CD4-positive, alpha-beta memory T cell (primary cell): ENCODE data around the gene HEATR3. TPM values are rescaled to one million over a fixed set of nuclear protein-coding genes. Genes with fewer than 3 reads are reported as not detected.
A peak's percentile ranks its signal among the peaks of the same experiment; 100 is the strongest.

Source experiments
- CTCF ChIA-PET: fragments of 350-600 bp; sonication (Branson Sonifier 250); formaldehyde crosslinking; loops from one replicate; lab custom pipeline; 2021; ENCODE audit warnings: inconsistent platforms; ENCODE audit not compliant: partially characterized antibody; lab: Charles Lee
- POLR2A ChIA-PET: fragments of 350-600 bp; sonication (Branson Sonifier 250); formaldehyde crosslinking; loops from one replicate; lab custom pipeline; 2021; ENCODE audit not compliant: partially characterized antibody; lab: Charles Lee
- DNase-seq, 5 donors: peaks; one replicate each; pipeline versions ENCODE4 v3.0.0 to v3.0.0-alpha.2; 2020 to 2022; ENCODE audit warnings: mixed read lengths in 1 of 5
- H3K27ac ChIP-seq: one replicate; pipeline ENCODE4 v1.7.0; 2013; ENCODE audit warnings: low read depth, low read length
- H3K27me3 ChIP-seq: 2 replicates; pipeline ENCODE4 v1.7.0; 2013; ENCODE audit warnings: mild to moderate bottlenecking, low read length, moderate library complexity; ENCODE audit not compliant: insufficient read depth
- H3K36me3 ChIP-seq: 2 replicates; pipeline ENCODE4 v1.7.0; 2013; ENCODE audit warnings: mild to moderate bottlenecking, low read length, moderate library complexity; ENCODE audit not compliant: insufficient read depth
- H3K4me1 ChIP-seq: 2 replicates; pipeline ENCODE4 v1.7.0; 2013; ENCODE audit warnings: mild to moderate bottlenecking, low read length, moderate library complexity; ENCODE audit not compliant: insufficient read depth
- H3K4me3 ChIP-seq, 2 donors: one replicate each; pipeline ENCODE4 v1.7.0; 2013; ENCODE audit warnings: low read length in 2 of 2, mild to moderate bottlenecking in 1 of 2
- H3K9me3 ChIP-seq, 2 donors: one replicate each; pipeline ENCODE4 v1.7.0; 2013; ENCODE audit warnings: low read length in 2 of 2, control low read depth in 1 of 2; ENCODE audit not compliant: control insufficient read depth in 1 of 2
- H3K27ac Mint-ChIP-seq, 7 donors: one replicate each; pipeline ENCODE4 v1.8.0; 2020 to 2021; ENCODE audit warnings: mixed read lengths in 7 of 7, mild to moderate bottlenecking in 6 of 7, inconsistent platforms in 3 of 7, moderate library complexity in 3 of 7
- H3K27me3 Mint-ChIP-seq, 2 donors: one replicate each; pipeline ENCODE4 v1.8.0; 2020 to 2021; ENCODE audit warnings: mixed read lengths in 2 of 2
- H3K36me3 Mint-ChIP-seq, 2 donors: one replicate each; pipeline ENCODE4 v1.8.0; 2020 to 2021; ENCODE audit warnings: mixed read lengths in 2 of 2, inconsistent platforms in 1 of 2, mild to moderate bottlenecking in 1 of 2
- H3K4me1 Mint-ChIP-seq, 4 donors: one replicate each; pipeline ENCODE4 v1.8.0; 2020 to 2021; ENCODE audit warnings: mixed read lengths in 4 of 4, mild to moderate bottlenecking in 1 of 4
- H3K4me3 Mint-ChIP-seq, 8 donors: one replicate each; pipeline ENCODE4 v1.8.0; 2020 to 2021; ENCODE audit warnings: mixed read lengths in 8 of 8, mild to moderate bottlenecking in 7 of 8, moderate library complexity in 6 of 8, inconsistent platforms in 3 of 8
- H3K9me3 Mint-ChIP-seq, 8 donors: one replicate each; pipeline ENCODE4 v1.8.0; 2020 to 2021; ENCODE audit warnings: mixed read lengths in 8 of 8, mild to moderate bottlenecking in 5 of 8, inconsistent platforms in 3 of 8, moderate library complexity in 1 of 8
- intact Hi-C: fragments of 100-400 bp; cut with micrococcal nuclease; formaldehyde crosslinking; loops from one replicate; pipeline ENCODE4 v1.15.1; 2023
- polyA plus RNA-seq, 2 donors: library from polyadenylated mRNA; unstranded; fragments of 300-500 nt; fragmentation: Illumina TruSeq; gene quantifications; one replicate each; pipeline ENCODE4 v1.2.3, GENCODE V29; 2021
- total RNA-seq, 2 experiments: library from RNA; stranded (reverse); gene quantifications; one replicate each; pipeline ENCODE4 v1.2.3, GENCODE V29; 2021

The HEATR3 gene
- total and polyA plus RNA-seq, 4 experiments from 2014 or later: 3.2 to 25.6 (median 13.1) TPM

GRCh38 chr16:50072730-50073129 is 7.0 kb downstream of the HEATR3 start:
- no peaks in the 10 kb centered on the region for H3K27me3 Mint-ChIP-seq
- H3K4me1 Mint-ChIP-seq: peaks cover 21 to 37% (median 31%) of the 10 kb centered on the region in 4 donors
- H3K4me3 Mint-ChIP-seq: no peak overlapping the region
- POLR2A ChIA-PET: no interaction called here
- no peak overlapping the region for H3K4me3 ChIP-seq
- peaks cover 19% of the 10 kb centered on the region for H3K36me3 ChIP-seq
- peaks cover 14% of the 10 kb centered on the region for H3K4me1 ChIP-seq
- H3K9me3 Mint-ChIP-seq: no peaks in the 10 kb centered on the region
- H3K36me3 Mint-ChIP-seq: peaks cover 29 to 46% of the 10 kb centered on the region in 2 donors
- intact Hi-C loops: no loop called here
- no peak overlapping the region for H3K27ac ChIP-seq
- peak overlapping the region in 5 of 7 donors; percentile 7 to 48 (median 29) for H3K27ac Mint-ChIP-seq
- no peak for DNase-seq
- H3K9me3 ChIP-seq: no peaks in the 10 kb centered on the region
- CTCF ChIA-PET: no interaction called here
- no peaks in the 10 kb centered on the region for H3K27me3 ChIP-seq

- ChIA-PET POLR2A (no interaction called here), CTCF (no interaction called here)
- Histone ChIP-seq H3K4me1 (no peaks in the 10 kb centered on the region), H3K27me3 (no peaks in the 10 kb centered on the region), H3K36me3 (peaks cover 29% of the 10 kb centered on the region), H3K27ac (no peak overlapping the region), H3K4me3 (no peak overlapping the region), H3K9me3 (no peaks in the 10 kb centered on the region)
- H3K27me3 Mint-ChIP-seq: no peaks in the 10 kb centered on the region
- peaks cover 50 to 61% of the 10 kb centered on the region in 2 donors for H3K36me3 Mint-ChIP-seq
- peaks cover 0 to 15% (median 4%) of the 10 kb centered on the region in 4 donors for H3K4me1 Mint-ChIP-seq
- H3K27ac Mint-ChIP-seq: peak overlapping the region in 2 of 7 donors; percentile 10 to 74
- no peaks in the 10 kb centered on the region for H3K9me3 Mint-ChIP-seq
- intact Hi-C loops: no loop called here
- no peak overlapping the region for H3K4me3 Mint-ChIP-seq
- DNase-seq: no peak
Observed at GRCh38 chr16:50079397-50080140, 13.8 kb downstream of the HEATR3 start.

GRCh38 chr16:50081428-50082018 is 15.8 kb downstream of the HEATR3 start:
- Histone ChIP-seq H3K27ac (no peak overlapping the region), H3K4me1 (no peaks in the 10 kb centered on the region), H3K9me3 (no peaks in the 10 kb centered on the region), H3K27me3 (no peaks in the 10 kb centered on the region), H3K36me3 (peaks cover 43% of the 10 kb centered on the region), H3K4me3 (no peak overlapping the region)
- H3K9me3 Mint-ChIP-seq: no peaks in the 10 kb centered on the region
- intact Hi-C loops: no loop called here
- no peak for DNase-seq
- H3K27me3 Mint-ChIP-seq: no peaks in the 10 kb centered on the region
- H3K27ac Mint-ChIP-seq: no peak overlapping the region
- CTCF ChIA-PET: no interaction called here
- H3K4me3 Mint-ChIP-seq: no peak overlapping the region
- peaks cover 0 to 15% (median 3%) of the 10 kb centered on the region in 4 donors for H3K4me1 Mint-ChIP-seq
- POLR2A ChIA-PET: interaction anchor here (0.6 kb wide), 1 partner anchor 115 kb away, joined by 6 read pairs; no protein-coding TSS in a partner anchor
- H3K36me3 Mint-ChIP-seq: peaks cover 60 to 75% of the 10 kb centered on the region in 2 donors

GRCh38 chr16:50083996-50084395 is 18.2 kb downstream of the HEATR3 start:
- Mint-ChIP-seq H3K9me3 (no peaks in the 10 kb centered on the region), H3K36me3 (peaks cover 59 to 73% of the 10 kb centered on the region in 2 donors), H3K27me3 (no peaks in the 10 kb centered on the region), H3K27ac (no peak overlapping the region), H3K4me1 (peaks cover 0 to 7% (median 2%) of the 10 kb centered on the region in 4 donors), H3K4me3 (no peak overlapping the region)
- Histone ChIP-seq H3K4me1 (no peaks in the 10 kb centered on the region), H3K27ac (no peak overlapping the region), H3K9me3 (no peaks in the 10 kb centered on the region), H3K36me3 (peaks cover 41% of the 10 kb centered on the region), H3K27me3 (no peaks in the 10 kb centered on the region), H3K4me3 (no peak overlapping the region)
- ChIA-PET CTCF (interaction anchor here (1.8 to 2.0 kb wide), 2 partner anchors 58 to 127 kb away, joined by 7 to 9 read pairs; partner anchors contain the start of gene CNEP1R1), POLR2A (interaction anchor here (0.8 kb wide), 1 partner anchor 77 kb away, joined by 3 read pairs; no protein-coding TSS in a partner anchor)
- intact Hi-C loops: no loop called here
- no peak for DNase-seq

- peaks cover 44% of the 10 kb centered on the region for H3K36me3 ChIP-seq
- Mint-ChIP-seq H3K9me3 (no peaks in the 10 kb centered on the region), H3K4me1 (no peaks in the 10 kb centered on the region), H3K27me3 (no peaks in the 10 kb centered on the region), H3K4me3 (no peak overlapping the region), H3K36me3 (peaks cover 52 to 70% of the 10 kb centered on the region in 2 donors), H3K27ac (peak overlapping the region in 1 of 7 donors; percentile 17)
- no peak for DNase-seq
- no peaks in the 10 kb centered on the region for H3K9me3 ChIP-seq
- no peak overlapping the region for H3K4me3 ChIP-seq
- POLR2A ChIA-PET: no interaction called here
- no peak overlapping the region for H3K27ac ChIP-seq
- no peaks in the 10 kb centered on the region for H3K4me1 ChIP-seq
- H3K27me3 ChIP-seq: no peaks in the 10 kb centered on the region
- intact Hi-C loops: no loop called here
- CTCF ChIA-PET: no interaction called here
Observed at GRCh38 chr16:50086176-50086575, 20.4 kb downstream of the HEATR3 start.

GRCh38 chr16:50088302-50088701 is 22.5 kb downstream of the HEATR3 start:
- ChIA-PET POLR2A (no interaction called here), CTCF (interaction anchor here (0.7 kb wide), 1 partner anchor 20 kb away, joined by 3 read pairs; no protein-coding TSS in a partner anchor)
- no peaks in the 10 kb centered on the region for H3K4me1 Mint-ChIP-seq
- peak overlapping the region in 2 of 7 donors; percentile 24 to 27 for H3K27ac Mint-ChIP-seq
- Histone ChIP-seq H3K27me3 (no peaks in the 10 kb centered on the region), H3K9me3 (no peaks in the 10 kb centered on the region), H3K36me3 (peaks cover 49% of the 10 kb centered on the region), H3K4me1 (no peaks in the 10 kb centered on the region), H3K27ac (no peak overlapping the region), H3K4me3 (no peak overlapping the region)
- intact Hi-C loops: no loop called here
- no peaks in the 10 kb centered on the region for H3K27me3 Mint-ChIP-seq
- H3K4me3 Mint-ChIP-seq: no peak overlapping the region
- no peak for DNase-seq
- H3K36me3 Mint-ChIP-seq: peaks cover 46 to 60% of the 10 kb centered on the region in 2 donors
- no peaks in the 10 kb centered on the region for H3K9me3 Mint-ChIP-seq

- Mint-ChIP-seq H3K36me3 (peaks cover 28 to 43% of the 10 kb centered on the region in 2 donors), H3K4me3 (no peak overlapping the region), H3K27ac (peak overlapping the region in 6 of 7 donors; percentile 3 to 70 (median 52)), H3K4me1 (peaks cover 0 to 5% (median under 1%) of the 10 kb centered on the region in 4 donors), H3K9me3 (no peaks in the 10 kb centered on the region), H3K27me3 (no peaks in the 10 kb centered on the region)
- intact Hi-C loops: no loop called here
- ChIA-PET POLR2A (no interaction called here), CTCF (interaction anchor here (1.8 kb wide), 1 partner anchor 68 kb away, joined by 6 read pairs; the partner anchor contains the start of gene CNEP1R1)
- Histone ChIP-seq H3K27me3 (no peaks in the 10 kb centered on the region), H3K4me3 (no peak overlapping the region), H3K9me3 (no peaks in the 10 kb centered on the region), H3K4me1 (no peaks in the 10 kb centered on the region), H3K27ac (no peak overlapping the region), H3K36me3 (peaks cover 24% of the 10 kb centered on the region)
- no peak for DNase-seq
Observed at GRCh38 chr16:50092891-50093290, 27.1 kb downstream of the HEATR3 start.
